Measurements from ENCODE around the gene CERS5.

- TF ChIP-seq CTCF (IDR thresholded peaks at IDR 0.05; ENCODE audit: low read depth, low read length, missing input control) (no peak), TAF1 (conservative IDR thresholded peaks at IDR 0.05) (no peak), MAX (IDR thresholded peaks at IDR 0.05) (no peak), RXRA (IDR thresholded peaks at IDR 0.05) (no peak), RAD21 (IDR thresholded peaks at IDR 0.05) (no peak), EGR1 (IDR thresholded peaks at IDR 0.05; ENCODE audit: low read depth in 2 of 2) (no peak), JUND (IDR thresholded peaks at IDR 0.05) (no peak), GABPA (IDR thresholded peaks at IDR 0.05 in 1 of 2, conservative IDR thresholded peaks at IDR 0.05 in 1 of 2) (no peak), YY1 (IDR thresholded peaks at IDR 0.05) (no peak), HNF4A (conservative IDR thresholded peaks at IDR 0.05) (no peak), REST (IDR thresholded peaks at IDR 0.05) (no peak), SP1 (IDR thresholded peaks at IDR 0.05) (no peak), HNF4G (IDR thresholded peaks at IDR 0.05) (no peak)
Measured at GRCh38 chr12:50100561-50100960, 66.6 kb downstream of the CERS5 start.

Data from liver (tissue), 3 donors.